VCaP (cell line): ENCODE measurements around the gene LINC01488.

Source experiments
- H3K27ac ChIP-seq: fragments of 450-650 bp; 2 replicates; pipeline ENCODE4 v1.5.1; 2017
- TF ChIP-seq, protein P1 (sequence below): fragments of 450-650 bp; conservative IDR thresholded peaks from 2 replicates; pipeline ENCODE4 v1.5.1; 2017; ENCODE audit warnings: mild to moderate bottlenecking, moderate library complexity

The LINC01488 gene

DNA sequence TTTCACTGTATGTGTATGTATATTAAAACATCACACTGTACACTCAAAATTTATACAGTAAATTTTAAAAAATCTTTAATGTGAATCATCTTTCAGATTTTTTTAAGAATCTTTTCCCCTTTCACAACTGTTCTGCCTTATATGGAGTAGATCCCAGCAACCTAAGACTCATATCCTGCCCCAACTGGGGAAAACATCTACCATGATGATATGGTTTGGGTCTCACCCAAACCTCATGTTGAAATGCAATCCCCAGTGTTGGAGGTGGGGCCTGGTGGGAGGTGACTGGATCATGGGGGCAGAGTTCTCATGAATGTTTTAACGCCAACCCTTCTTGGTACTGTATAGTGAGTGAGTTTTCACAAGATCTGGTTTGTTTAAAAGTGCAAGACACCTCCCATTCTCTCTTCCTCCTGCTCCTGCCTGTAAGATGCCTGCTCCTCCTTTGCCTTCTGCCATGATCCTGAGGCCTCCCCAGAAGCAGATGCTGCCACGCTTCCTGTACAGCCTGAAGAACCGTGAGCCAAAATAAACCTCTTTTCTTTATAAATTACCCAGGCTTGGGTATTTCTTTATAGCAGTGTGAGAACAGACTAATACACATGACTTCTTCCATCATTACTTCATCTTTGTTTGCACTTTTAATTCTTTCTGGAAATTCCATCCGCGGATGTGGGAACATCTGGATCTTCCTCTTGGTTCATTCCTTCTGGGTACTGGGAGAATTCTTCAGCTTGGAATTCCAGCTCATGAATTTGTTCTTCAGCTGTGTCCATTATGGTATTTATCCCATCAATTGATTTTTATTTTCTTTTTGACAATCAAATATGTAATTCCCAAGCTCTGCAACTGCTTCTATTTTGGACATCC, 36.9 kb downstream of the LINC01488 start:
- TF ChIP-seq, protein P1, sequence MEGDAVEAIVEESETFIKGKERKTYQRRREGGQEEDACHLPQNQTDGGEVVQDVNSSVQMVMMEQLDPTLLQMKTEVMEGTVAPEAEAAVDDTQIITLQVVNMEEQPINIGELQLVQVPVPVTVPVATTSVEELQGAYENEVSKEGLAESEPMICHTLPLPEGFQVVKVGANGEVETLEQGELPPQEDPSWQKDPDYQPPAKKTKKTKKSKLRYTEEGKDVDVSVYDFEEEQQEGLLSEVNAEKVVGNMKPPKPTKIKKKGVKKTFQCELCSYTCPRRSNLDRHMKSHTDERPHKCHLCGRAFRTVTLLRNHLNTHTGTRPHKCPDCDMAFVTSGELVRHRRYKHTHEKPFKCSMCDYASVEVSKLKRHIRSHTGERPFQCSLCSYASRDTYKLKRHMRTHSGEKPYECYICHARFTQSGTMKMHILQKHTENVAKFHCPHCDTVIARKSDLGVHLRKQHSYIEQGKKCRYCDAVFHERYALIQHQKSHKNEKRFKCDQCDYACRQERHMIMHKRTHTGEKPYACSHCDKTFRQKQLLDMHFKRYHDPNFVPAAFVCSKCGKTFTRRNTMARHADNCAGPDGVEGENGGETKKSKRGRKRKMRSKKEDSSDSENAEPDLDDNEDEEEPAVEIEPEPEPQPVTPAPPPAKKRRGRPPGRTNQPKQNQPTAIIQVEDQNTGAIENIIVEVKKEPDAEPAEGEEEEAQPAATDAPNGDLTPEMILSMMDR, result no peak

DNA sequence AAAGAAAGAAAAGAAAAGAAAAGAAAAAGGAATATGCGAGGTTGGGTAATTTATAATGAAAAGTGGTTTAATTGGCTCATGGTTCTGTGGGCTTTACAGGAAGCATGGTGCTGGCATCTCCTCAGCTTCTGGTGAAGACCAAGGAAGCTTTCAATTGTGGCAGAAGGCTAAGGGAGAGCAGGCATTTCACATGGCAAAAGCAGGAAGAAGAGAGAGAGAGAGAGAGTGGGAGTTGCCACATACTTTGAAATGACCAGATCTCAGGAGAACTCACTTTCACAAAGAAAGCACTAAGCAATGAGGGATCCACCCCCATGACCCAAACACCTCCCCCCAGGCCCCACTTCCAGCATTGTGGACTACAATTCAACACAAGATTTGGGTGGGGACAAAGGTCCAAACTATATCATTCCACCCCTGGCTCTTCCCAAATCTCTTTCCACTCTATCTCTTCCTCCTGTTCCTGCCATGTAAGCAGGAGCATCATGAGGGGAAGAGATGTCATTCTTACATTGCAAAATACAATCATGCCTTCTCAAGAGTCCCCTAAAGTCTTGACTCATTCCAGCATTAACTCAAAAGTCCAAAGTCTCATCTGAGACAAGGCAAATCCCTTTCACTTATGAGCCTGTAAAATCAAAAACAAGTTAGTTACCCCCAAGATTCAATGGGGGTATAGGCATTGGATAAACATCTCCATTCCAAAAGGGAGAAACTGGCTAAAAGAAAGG, 38.9 kb downstream of the LINC01488 start:
- H3K27ac ChIP-seq, result no peak overlapping the region
- TF ChIP-seq, protein P1, result no peak

More for the DNA sequence above, 36.9 kb downstream of the LINC01488 start:
- no peak overlapping the region for H3K27ac ChIP-seq

DNA sequence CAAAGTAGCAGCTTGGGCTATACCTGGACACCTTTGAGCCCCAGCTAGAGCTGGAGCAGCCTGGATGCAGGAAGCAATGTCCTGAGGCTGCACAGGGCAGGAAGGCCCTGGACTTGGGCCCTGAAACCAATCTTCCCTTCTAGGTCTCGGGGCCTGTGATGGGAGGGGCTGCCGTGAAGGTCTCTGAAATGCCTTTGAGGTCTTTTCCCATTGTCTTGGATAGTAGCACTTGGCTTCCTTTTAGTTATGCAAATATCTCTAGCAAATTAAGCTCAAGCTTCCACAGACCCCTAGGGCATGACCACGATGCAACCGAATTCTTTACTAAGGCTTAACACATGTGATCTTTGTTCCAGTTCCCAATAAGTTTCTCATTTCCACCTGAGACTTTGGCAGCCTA, 40.0 kb downstream of the LINC01488 start:
- TF ChIP-seq, protein P1, result no peak
- no peak overlapping the region for H3K27ac ChIP-seq

DNA sequence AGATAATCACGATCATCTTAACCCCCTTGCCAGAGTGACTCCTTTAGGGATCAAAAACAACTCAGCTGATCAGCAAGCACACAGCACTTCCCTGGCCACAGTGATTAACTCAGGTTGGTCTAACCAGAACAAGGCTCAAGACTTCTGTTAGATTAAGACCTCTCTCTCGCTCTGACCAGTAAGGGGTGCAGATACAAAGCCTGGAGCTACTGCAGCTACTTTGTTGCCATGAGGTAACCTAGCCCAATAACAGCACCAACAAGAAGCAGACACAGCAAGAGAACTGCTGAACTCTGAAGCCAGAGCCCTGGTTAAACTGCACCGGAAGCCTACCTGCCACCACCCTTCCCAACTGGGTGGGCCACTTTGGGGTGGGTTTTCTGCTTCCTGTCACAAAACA, 42.0 kb downstream of the LINC01488 start:
- H3K27ac ChIP-seq, result no peak overlapping the region
- TF ChIP-seq, protein P1, result no peak

DNA sequence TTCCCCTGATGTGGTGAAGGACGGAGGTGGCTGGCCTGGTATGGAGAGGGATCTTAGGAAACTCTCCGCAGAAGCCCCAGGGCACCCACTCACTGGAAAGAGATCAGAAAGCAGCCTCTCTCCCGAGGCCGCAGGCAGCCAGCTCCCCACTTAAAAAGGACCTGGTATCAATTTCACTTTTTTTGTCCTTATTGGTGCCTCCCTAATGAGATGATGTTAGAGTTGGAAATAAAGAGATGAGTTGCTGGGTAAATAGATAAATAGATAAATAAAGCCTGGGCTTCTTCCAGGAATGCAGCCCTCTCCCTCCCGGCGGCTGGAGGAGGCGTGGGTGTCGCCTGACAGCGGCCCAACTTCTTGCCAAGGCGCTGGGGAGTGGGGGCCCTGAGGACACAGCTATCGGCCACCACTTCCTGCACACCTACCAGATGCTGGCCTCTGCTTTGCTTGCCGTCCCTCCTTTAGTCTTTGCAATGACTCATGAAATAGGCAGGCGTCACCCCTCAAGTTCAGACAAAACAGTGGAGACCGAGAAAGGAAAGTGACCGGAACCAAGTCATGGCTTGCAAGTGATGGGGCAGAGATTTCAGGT, 42.9 kb downstream of the LINC01488 start:
- no peak overlapping the region for H3K27ac ChIP-seq
- TF ChIP-seq, protein P1, result no peak

DNA sequence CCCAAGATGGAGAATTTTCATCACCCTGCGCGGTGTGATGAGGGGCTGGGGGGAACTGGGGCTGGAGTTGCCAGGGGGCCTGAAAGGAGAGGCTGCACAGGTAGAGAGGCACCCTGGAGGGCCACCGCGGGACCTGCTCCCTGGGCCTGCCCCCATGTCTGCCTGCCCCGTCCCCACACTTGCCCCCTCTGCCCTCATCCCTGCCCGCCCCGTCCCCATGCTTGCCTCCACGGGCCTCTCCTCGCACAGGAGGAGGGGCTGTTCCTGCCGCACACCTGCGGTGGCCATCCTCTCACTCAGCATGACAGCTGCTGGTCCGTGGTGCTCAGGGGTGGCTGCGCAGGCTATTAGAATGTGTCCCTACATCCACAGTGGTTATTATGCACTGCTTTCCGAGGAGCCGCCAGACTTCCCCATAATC, 43.5 kb downstream of the LINC01488 start:
- TF ChIP-seq, protein P1, result no peak

More for the DNA sequence above, 43.5 kb downstream of the LINC01488 start:
- H3K27ac ChIP-seq, result no peak overlapping the region
